HG03280 (cell line): Measurements from ENCODE around the gene DIP2B.
"Not testable (repeated sequence)": the region's sequence is repeated elsewhere in the genome, so short reads cannot be mapped to it uniquely, and the experiment has no call there.

Experiments
- ATAC-seq: cut with Tn5 transposase; IDR thresholded peaks from one replicate; pipeline ENCODE4 v1.9.1; 2021; ENCODE audit warnings: mild to moderate bottlenecking, moderate library complexity; ENCODE audit not compliant: unreplicated experiment

The DIP2B gene, protein sequence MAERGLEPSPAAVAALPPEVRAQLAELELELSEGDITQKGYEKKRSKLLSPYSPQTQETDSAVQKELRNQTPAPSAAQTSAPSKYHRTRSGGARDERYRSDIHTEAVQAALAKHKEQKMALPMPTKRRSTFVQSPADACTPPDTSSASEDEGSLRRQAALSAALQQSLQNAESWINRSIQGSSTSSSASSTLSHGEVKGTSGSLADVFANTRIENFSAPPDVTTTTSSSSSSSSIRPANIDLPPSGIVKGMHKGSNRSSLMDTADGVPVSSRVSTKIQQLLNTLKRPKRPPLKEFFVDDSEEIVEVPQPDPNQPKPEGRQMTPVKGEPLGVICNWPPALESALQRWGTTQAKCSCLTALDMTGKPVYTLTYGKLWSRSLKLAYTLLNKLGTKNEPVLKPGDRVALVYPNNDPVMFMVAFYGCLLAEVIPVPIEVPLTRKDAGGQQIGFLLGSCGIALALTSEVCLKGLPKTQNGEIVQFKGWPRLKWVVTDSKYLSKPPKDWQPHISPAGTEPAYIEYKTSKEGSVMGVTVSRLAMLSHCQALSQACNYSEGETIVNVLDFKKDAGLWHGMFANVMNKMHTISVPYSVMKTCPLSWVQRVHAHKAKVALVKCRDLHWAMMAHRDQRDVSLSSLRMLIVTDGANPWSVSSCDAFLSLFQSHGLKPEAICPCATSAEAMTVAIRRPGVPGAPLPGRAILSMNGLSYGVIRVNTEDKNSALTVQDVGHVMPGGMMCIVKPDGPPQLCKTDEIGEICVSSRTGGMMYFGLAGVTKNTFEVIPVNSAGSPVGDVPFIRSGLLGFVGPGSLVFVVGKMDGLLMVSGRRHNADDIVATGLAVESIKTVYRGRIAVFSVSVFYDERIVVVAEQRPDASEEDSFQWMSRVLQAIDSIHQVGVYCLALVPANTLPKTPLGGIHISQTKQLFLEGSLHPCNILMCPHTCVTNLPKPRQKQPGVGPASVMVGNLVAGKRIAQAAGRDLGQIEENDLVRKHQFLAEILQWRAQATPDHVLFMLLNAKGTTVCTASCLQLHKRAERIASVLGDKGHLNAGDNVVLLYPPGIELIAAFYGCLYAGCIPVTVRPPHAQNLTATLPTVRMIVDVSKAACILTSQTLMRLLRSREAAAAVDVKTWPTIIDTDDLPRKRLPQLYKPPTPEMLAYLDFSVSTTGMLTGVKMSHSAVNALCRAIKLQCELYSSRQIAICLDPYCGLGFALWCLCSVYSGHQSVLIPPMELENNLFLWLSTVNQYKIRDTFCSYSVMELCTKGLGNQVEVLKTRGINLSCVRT (N-terminal part only)

GRCh38 chr12:50504798-50505674 lies at the start of gene DIP2B:
Gene DIP2B, plus strand, starts transcription at chr12:50504985. Its CDS starts 156 bp downstream, at chr12:50505141.
- ATAC-seq: peak; percentile 84

- ATAC-seq: no peak
These were observed 46.2 kb upstream of the DIP2B start for GRCh38 chr12:50458606-50459005.

DNA sequence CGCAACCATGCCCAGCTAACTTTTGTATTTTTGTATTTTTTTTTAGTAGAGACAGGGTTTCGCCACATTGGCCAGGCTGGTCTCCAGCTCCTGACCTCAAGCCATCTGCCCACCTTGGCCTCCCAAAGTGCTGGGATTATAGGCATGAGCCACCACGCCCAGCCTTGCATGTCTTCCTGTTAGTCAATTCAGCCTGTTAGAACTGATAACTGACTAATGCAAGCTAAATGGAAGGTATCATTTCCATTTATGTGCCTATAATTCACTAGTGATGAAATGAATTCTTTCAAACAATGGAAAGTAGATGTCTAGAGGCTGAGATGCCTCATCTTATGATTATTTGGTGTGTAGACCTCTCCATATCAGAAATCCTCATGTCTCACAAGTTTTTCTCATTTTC lies 37.3 kb upstream of the DIP2B start:
- no peak for ATAC-seq

GRCh38 chr12:50477241-50477832 lies 27.4 kb upstream of the DIP2B start:
- no peak for ATAC-seq

DNA sequence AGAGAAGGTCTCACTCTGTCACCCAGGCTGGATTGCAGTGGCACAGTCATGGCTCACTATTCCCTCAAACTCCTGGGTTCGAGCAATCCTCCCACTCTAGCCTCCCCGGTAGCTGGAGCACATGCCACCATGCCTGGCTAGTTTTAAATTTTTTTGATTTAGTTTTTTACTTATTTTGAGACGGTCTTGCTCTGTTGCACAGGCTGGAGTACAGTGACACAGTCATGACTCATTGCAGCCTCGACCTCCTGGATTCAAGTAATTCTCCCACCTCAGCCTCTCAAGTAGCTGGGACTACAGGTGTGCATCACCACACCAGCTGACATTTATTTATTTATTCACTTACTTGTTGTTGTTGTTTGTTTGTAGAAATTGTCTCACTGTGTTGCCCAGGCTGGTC lies 22.2 kb upstream of the DIP2B start:
- no peak for ATAC-seq

GRCh38 chr12:50483488-50483887 lies 21.3 kb upstream of the DIP2B start:
- no peak for ATAC-seq

- ATAC-seq: no peak
These were observed 16.0 kb upstream of the DIP2B start for GRCh38 chr12:50488801-50489200.

GRCh38 chr12:50498119-50498518 lies 6.7 kb upstream of the DIP2B start:
- ATAC-seq: not testable (repeated sequence)

GRCh38 chr12:50505675-50506530 lies 1.1 kb downstream of the DIP2B start:
- ATAC-seq: no peak

- ATAC-seq: no peak
These were observed 2.1 kb downstream of the DIP2B start for GRCh38 chr12:50506753-50507473.

DNA sequence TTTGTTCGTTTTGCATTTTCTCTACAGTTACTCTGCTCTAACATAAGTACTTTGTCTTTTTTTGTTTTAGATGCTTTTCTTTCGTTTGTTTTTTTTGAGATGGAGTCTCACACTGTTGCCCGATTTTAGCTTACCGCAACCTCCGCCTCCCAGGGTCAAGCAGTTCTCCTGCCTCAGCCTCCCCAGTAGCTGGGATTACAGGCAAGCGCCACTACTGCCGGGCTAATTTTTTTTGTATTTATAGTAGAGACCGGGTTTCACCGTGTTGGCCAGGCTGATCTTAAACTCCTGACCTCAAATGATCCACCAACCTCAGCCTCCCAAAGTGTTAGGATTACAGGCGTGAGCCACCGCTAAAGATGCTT lies 2.7 kb downstream of the DIP2B start:
- no peak for ATAC-seq

DNA sequence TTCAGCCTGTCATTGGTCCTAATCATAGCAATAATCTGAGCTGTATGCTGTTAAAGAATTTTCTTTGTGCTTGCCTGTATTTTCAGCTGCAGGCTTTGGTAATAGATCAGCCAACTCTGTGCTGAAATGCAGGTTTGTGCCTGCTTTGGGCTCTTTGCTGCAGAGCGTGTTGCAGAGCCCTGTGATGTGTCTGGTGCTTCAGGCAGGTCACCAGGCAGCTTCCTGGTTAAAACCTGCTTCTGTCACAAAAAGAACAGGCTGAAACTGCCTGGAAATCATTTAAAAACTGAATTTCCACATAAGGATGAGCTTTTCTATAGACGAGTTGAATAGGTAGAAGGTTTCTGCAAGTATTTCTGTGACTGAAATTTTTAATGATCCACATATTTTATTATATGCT lies 3.1 kb downstream of the DIP2B start:
- no peak for ATAC-seq

GRCh38 chr12:50508414-50508813 lies 3.6 kb downstream of the DIP2B start:
- ATAC-seq: no peak

DNA sequence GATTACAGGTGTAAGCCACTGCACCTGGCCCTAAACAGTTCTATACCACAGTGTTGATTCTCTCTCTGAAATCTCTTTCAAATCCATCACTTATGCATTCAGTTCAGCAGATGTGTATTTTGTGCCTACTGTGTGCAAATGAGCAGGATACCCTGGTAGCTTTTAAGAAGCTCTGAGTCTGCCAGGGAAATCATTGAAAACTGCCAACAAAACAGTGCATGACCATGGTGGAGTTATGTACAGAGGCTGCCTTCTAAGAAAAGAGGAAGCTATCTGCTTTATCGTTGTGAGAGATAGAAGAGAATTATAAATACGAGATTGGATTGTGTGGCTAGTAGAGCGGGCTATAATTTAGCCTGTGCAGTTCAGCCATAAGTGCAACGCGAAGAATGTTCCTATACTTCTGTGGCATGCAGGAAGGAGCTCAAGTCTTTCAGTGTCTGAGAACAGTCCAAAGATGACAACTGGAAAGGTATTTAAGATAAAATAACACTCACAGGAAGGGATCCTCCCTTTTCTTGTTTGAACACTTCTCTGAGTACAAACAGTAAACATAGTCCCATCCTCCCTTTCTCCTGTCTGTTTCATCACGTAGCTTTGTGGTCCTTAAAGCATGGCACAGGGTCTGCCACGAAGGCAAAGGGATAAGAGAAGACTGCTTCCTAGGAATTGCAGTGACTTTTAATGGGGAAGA lies 4.3 kb downstream of the DIP2B start:
- ATAC-seq: no peak

DNA sequence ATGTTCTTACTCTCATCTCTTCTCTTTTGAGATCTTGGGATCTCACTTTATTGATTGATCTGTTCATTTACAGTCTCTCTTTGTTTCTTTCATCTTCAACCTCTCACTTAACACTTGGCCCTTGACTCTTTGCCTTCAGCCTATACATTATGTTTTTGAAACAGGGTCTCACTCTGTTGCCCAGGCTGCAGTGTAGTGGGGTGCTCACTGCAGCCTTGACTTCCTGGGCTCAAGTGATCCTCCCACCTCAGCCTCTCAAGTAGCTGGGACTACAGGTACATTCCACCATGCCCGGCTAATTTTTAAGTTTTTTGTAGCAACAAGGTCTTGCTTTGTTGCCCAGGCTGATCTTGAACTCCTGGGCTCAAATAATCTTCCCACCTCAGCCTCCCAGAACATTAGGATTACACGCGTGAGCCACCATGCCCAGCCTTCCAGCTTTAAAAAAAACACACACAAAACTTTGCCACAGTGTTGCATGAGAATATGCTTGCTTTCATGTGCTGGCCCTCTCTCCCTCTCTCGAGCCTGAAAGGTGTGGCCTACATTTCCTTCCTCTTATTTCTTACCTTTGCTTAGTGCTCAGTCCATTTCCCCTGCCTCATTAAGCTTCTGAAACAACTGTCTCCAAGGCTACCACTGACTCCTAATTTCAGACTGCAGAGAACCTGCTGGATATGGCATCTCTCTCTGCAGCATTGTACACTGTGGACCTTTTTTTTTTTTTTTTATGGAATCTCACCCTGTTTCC lies 9.9 kb downstream of the DIP2B start:
- ATAC-seq: no peak

DNA sequence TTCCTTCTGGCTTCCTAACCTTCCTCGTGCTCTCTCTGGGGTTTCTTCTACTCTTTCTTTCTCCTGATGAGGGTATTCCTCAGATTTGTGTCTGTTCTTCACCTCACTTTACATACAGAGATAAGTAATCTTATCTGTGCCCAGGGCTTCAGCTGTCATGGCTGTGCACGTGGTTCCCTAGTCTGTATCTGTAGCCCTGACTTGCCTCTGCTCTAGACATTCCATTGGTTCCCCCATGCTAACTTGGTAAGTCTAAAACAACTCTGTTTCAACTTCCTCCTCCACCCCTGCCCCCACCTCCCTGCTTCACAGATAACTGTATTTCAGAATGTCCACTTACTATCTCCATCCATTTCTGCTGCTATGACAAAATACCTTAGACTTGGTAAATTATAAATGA lies 10.8 kb downstream of the DIP2B start:
- ATAC-seq: no peak
